Neural crest cell (in vitro differentiated cells): ENCODE data around the gene CCDC33. TPM values are rescaled to one million over a fixed set of nuclear protein-coding genes. Genes with fewer than 3 reads are reported as not detected.

Experiments used
- DNase-seq: peaks from one replicate; pipeline ENCODE4 v3.0.0; 2021; ENCODE audit warnings: low read depth, mixed read lengths, low spot score
- H3K27ac Mint-ChIP-seq: one replicate; pipeline ENCODE4 v1.8.0; 2021; ENCODE audit warnings: mild to moderate bottlenecking, mixed read lengths; ENCODE audit not compliant: unreplicated experiment
- H3K27me3 Mint-ChIP-seq: 2 replicates; pipeline ENCODE4 v1.8.0; 2021; ENCODE audit warnings: low read depth, mild to moderate bottlenecking, mixed read lengths
- H3K36me3 Mint-ChIP-seq: 2 replicates; pipeline ENCODE4 v1.8.0; 2021; ENCODE audit warnings: low read depth, mild to moderate bottlenecking, mixed read lengths
- H3K4me1 Mint-ChIP-seq: 2 replicates; pipeline ENCODE4 v1.8.0; 2021; ENCODE audit warnings: mixed read lengths
- H3K4me3 Mint-ChIP-seq: one replicate; pipeline ENCODE4 v1.8.0; 2021; ENCODE audit warnings: mild to moderate bottlenecking, mixed read lengths
- H3K9me3 Mint-ChIP-seq: 2 replicates; pipeline ENCODE4 v1.8.0; 2021; ENCODE audit warnings: mixed read lengths
- total RNA-seq: library from RNA; stranded (reverse); gene quantifications from 2 replicates; pipeline ENCODE4 v1.2.1, GENCODE V29; 2021
- TF ChIP-seq, protein P1 (sequence below): fragments of 200-600 bp; sonication (generic); conservative IDR thresholded peaks from 2 replicates; pipeline ENCODE4 v1.5.0; 2021; ENCODE audit warnings: antibody characterized with exemption, mild to moderate bottlenecking

The CCDC33 gene
- total RNA-seq, 1 donor from 2014 or later, result 15.1 TPM

GRCh38 chr15:74221399-74222239 is 14.5 kb upstream of the CCDC33 start:
- H3K9me3 Mint-ChIP-seq, result no peaks in the 10 kb centered on the region
- H3K36me3 Mint-ChIP-seq, result no peaks in the 10 kb centered on the region
- peaks cover 18% of the 10 kb centered on the region for H3K27me3 Mint-ChIP-seq
- TF ChIP-seq, protein P1, sequence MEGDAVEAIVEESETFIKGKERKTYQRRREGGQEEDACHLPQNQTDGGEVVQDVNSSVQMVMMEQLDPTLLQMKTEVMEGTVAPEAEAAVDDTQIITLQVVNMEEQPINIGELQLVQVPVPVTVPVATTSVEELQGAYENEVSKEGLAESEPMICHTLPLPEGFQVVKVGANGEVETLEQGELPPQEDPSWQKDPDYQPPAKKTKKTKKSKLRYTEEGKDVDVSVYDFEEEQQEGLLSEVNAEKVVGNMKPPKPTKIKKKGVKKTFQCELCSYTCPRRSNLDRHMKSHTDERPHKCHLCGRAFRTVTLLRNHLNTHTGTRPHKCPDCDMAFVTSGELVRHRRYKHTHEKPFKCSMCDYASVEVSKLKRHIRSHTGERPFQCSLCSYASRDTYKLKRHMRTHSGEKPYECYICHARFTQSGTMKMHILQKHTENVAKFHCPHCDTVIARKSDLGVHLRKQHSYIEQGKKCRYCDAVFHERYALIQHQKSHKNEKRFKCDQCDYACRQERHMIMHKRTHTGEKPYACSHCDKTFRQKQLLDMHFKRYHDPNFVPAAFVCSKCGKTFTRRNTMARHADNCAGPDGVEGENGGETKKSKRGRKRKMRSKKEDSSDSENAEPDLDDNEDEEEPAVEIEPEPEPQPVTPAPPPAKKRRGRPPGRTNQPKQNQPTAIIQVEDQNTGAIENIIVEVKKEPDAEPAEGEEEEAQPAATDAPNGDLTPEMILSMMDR, result no peak
- no peak for DNase-seq
- H3K4me1 Mint-ChIP-seq, result peaks cover 74% of the 10 kb centered on the region
- H3K27ac Mint-ChIP-seq, result peak overlapping the region; percentile 84
- peak overlapping the region; percentile 80 for H3K4me3 Mint-ChIP-seq

DNA sequence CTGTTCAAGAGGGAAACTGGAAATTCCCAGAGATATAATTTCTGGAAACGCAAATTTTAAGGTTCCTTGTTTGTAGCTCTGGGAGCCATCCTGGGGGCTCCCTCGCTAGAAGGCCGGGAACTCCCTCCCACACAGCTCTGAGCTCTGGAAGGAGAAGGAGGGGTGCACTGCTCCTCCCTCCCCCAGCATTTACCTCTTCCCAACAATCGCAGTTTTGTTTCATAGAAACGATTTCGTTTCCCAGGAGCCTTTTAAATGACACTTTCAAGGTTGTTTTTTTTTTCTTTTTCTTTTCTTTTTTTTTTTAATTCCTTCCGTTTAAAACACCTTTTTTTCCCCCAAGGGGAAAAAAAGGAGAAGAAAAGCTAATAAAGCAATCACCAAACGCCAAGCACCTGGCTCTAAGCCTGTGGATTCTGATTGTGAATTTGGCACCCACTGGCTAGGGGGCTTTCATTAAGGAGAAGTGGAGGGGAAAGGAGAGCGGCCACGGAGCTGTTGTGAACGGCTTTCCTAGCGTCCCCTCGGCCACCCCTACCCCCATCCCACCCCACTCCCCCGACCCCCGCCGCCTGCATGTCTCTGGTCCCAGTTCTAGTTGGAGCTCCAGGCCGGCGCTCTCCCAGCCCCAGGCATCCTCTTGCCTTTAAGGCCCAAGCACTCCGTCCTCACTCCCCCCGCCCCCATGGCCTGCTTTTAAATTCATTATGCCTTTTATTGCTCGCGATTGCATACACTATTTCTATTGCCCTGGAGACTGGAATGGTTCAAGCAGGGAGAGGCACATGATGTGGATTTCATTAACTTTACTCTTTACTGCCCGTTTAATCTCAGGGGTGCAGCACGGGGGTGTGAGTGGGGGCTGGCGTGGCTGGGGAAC is 13.6 kb upstream of the CCDC33 start:
- Mint-ChIP-seq H3K4me3 (peak overlapping the region; percentile 80), H3K27me3 (peaks cover 18% of the 10 kb centered on the region), H3K27ac (peak overlapping the region; percentile 78), H3K9me3 (no peaks in the 10 kb centered on the region), H3K4me1 (peaks cover 76% of the 10 kb centered on the region), H3K36me3 (no peaks in the 10 kb centered on the region)
- DNase-seq, result no peak
- TF ChIP-seq, protein P1, result no peak

DNA sequence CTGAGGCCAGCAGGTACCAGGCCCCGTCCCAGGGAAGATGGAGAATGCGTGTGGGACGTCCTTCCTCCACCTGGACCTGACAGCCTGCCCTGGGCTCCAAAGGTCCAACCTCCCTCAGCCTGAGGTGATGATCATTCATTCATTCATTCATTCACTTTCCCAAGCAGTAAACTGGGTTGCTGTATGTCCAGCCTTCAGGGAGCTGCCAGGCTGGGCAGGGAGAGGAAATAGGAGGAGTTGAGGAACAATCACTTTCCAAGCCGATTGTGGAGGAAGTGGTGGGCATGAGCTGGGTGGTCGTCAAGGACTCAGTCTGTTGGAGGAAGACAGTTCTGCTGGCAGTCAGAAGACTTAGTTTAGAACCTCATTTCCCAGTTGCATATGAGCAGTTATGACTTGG is 10.2 kb upstream of the CCDC33 start:
- peaks cover 89% of the 10 kb centered on the region for H3K4me1 Mint-ChIP-seq
- no peaks in the 10 kb centered on the region for H3K9me3 Mint-ChIP-seq
- DNase-seq, result no peak
- TF ChIP-seq, protein P1, result no peak
- H3K27me3 Mint-ChIP-seq, result peaks cover 18% of the 10 kb centered on the region
- H3K36me3 Mint-ChIP-seq, result no peaks in the 10 kb centered on the region
- no peak overlapping the region for H3K4me3 Mint-ChIP-seq
- H3K27ac Mint-ChIP-seq, result no peak overlapping the region

DNA sequence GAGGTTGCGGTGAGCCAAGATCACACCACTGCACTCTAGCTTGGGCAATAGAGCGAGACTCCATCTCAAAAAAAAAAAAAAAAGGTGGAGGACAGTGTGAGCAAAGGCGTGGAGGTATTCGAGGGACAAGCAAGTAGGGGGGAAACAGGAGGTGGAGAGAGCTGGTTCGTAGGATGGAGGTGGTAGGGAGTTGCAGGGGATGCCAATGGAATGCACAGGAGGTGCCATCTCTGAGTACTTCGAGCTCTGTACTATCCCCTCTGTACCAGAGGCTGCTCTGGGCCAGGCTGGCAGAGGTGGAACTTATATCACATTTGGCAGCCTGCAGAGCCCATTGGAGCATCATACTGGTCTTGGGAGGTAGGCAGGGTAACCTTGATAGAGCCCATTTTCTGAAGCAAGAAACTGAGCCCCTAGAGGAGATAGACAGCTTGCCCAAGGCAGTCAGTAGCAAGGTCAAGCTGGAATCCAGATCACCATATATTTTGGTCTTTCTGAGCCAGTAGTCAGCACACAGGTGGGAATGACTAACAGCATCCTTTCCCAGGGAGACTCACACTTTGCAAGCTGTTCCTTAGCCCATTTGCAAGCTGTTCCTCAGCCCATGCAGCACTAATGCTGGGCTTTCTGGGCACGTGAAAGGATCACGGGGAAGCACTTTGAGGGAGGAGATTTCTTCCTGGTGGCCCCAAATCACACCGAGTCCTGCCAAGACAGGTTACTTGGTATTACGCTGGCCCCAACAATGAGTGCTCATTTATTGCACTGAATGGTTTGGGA is 9.2 kb upstream of the CCDC33 start:
- TF ChIP-seq, protein P1, result no peak
- Mint-ChIP-seq H3K27me3 (peaks cover 18% of the 10 kb centered on the region), H3K4me3 (peak overlapping the region; percentile 64), H3K9me3 (no peaks in the 10 kb centered on the region), H3K27ac (peak overlapping the region; percentile 27), H3K4me1 (peaks cover 86% of the 10 kb centered on the region), H3K36me3 (no peaks in the 10 kb centered on the region)
- no peak for DNase-seq
